ENCODE data around the gene MYRIP. TPM values are rescaled to one million over a fixed set of nuclear protein-coding genes. Genes with fewer than 3 reads are reported as not detected.

The MYRIP gene
- total RNA-seq, 1 experiment from 2014 or later = 0.44 TPM

DNA sequence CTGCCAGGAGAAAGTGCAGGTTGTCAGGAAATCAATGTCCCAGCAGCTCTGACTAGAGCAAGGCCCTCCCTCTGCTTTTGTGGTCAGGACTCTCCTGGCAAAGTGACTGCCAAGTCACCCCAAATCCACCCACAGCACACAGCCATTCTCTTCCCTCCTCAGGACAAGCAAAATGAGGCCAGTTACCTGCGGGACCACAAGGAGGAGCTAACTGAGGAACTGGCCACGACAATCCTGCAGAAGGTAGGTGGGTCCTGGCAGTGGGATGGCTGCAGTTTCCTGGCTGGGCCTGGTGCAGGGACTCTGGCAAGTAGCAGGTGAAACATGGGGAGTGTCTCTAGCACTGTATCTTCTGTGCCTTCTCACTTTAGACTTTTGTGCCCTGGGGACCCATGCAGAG is 357.6 kb downstream of the MYRIP start:
- no peak overlapping the region for H3K4me2 ChIP-seq (ENCODE audit: low read length)
- POLR2A ChIA-PET = no interaction called here
- no peaks in the 10 kb centered on the region for H3K79me2 ChIP-seq (ENCODE audit: insufficient read depth, low read length)
- H3K9me3 ChIP-seq (ENCODE audit: control insufficient read depth in 1 of 2, insufficient read depth in 1 of 2, low read depth in 1 of 2, low read length in 2 of 2) = no peaks in the 10 kb centered on the region
- H3K27ac ChIP-seq (ENCODE audit: low read depth, low read length) = no peak overlapping the region
- H3K27me3 ChIP-seq (ENCODE audit: insufficient read depth, low read length) = 0 out of 2 replicates have a peak, but pooled peaks cover 3% of the 10 kb centered on the region
- RAD21 ChIA-PET (ENCODE audit: low non-redundant PET in 1 of 2, low total read pairs in 2 of 2, uncharacterized antibody in 2 of 2, unreplicated experiment in 2 of 2) = no interaction called here
- ATAC-seq (peak; percentile 74), DNase-seq (ENCODE audit: low read depth, low spot score) (no peak)
- CTCF ChIA-PET = interaction anchor here (1.0 kb wide), 1 partner anchor 12 kb away, joined by 3 read pairs; no protein-coding TSS in a partner anchor
- no peak overlapping the region for H3K9ac ChIP-seq (ENCODE audit: low read length)
- H3K36me3 ChIP-seq (ENCODE audit: control insufficient read depth in 1 of 2, insufficient read depth in 2 of 2, low read length in 2 of 2) = no peaks in the 10 kb centered on the region
- TF ChIP-seq, protein P1, sequence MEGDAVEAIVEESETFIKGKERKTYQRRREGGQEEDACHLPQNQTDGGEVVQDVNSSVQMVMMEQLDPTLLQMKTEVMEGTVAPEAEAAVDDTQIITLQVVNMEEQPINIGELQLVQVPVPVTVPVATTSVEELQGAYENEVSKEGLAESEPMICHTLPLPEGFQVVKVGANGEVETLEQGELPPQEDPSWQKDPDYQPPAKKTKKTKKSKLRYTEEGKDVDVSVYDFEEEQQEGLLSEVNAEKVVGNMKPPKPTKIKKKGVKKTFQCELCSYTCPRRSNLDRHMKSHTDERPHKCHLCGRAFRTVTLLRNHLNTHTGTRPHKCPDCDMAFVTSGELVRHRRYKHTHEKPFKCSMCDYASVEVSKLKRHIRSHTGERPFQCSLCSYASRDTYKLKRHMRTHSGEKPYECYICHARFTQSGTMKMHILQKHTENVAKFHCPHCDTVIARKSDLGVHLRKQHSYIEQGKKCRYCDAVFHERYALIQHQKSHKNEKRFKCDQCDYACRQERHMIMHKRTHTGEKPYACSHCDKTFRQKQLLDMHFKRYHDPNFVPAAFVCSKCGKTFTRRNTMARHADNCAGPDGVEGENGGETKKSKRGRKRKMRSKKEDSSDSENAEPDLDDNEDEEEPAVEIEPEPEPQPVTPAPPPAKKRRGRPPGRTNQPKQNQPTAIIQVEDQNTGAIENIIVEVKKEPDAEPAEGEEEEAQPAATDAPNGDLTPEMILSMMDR (IDR thresholded peaks at IDR 0.05 in 2 of 3, conservative IDR thresholded peaks at IDR 0.05 in 1 of 3; ENCODE audit: borderline replicate concordance in 1 of 3, insufficient read depth in 1 of 3, low read depth in 2 of 3, low read length in 2 of 3) = peak in 1 of 3 experiments; percentile 21; a peak in 2 of 6 replicates
- TF ChIP-seq SRF (IDR thresholded peaks at IDR 0.05; ENCODE audit: low read depth) (no peak), EZH2phosphoT487 (IDR thresholded peaks at IDR 0.05; ENCODE audit: borderline replicate concordance) (no peak), SP1 (IDR thresholded peaks at IDR 0.05; ENCODE audit: low read depth) (no peak), TCF7L2 (IDR thresholded peaks at IDR 0.05; ENCODE audit: borderline replicate concordance, extremely low read depth, insufficient read depth, insufficient read length) (no peak), RAD21 (IDR thresholded peaks at IDR 0.05; ENCODE audit: low read depth) (no peak)
- TF ChIP-seq, protein P2, sequence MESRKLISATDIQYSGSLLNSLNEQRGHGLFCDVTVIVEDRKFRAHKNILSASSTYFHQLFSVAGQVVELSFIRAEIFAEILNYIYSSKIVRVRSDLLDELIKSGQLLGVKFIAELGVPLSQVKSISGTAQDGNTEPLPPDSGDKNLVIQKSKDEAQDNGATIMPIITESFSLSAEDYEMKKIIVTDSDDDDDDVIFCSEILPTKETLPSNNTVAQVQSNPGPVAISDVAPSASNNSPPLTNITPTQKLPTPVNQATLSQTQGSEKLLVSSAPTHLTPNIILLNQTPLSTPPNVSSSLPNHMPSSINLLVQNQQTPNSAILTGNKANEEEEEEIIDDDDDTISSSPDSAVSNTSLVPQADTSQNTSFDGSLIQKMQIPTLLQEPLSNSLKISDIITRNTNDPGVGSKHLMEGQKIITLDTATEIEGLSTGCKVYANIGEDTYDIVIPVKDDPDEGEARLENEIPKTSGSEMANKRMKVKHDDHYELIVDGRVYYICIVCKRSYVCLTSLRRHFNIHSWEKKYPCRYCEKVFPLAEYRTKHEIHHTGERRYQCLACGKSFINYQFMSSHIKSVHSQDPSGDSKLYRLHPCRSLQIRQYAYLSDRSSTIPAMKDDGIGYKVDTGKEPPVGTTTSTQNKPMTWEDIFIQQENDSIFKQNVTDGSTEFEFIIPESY (IDR thresholded peaks at IDR 0.05; ENCODE audit: extremely low read depth, insufficient replicate concordance, low read length) = no peak
- H2AFZ ChIP-seq (ENCODE audit: low read depth, low read length, poor library complexity, severe bottlenecking) = no peak overlapping the region
- no peaks in the 10 kb centered on the region for H3K9me2 ChIP-seq (ENCODE audit: insufficient read depth)
- BruUV-seq (replicated peaks) = no TSS peak
- H3K4me1 ChIP-seq (ENCODE audit: control insufficient read depth in 1 of 2, insufficient read depth in 2 of 2, low read length in 2 of 2) = no peaks in the 10 kb centered on the region
- H3K4me3 ChIP-seq (replicated peaks in 1 of 2; ENCODE audit: low read depth in 1 of 2, low read length in 2 of 2) = no peak overlapping the region
- H4K20me1 ChIP-seq (ENCODE audit: insufficient read depth) = no peaks in the 10 kb centered on the region
- intact Hi-C loops (cut with micrococcal nuclease) = no loop called here

Measured in HCT116 (cell line).